ENCODE data around the gene ADAMTS4.

Gene ADAMTS4

DNA sequence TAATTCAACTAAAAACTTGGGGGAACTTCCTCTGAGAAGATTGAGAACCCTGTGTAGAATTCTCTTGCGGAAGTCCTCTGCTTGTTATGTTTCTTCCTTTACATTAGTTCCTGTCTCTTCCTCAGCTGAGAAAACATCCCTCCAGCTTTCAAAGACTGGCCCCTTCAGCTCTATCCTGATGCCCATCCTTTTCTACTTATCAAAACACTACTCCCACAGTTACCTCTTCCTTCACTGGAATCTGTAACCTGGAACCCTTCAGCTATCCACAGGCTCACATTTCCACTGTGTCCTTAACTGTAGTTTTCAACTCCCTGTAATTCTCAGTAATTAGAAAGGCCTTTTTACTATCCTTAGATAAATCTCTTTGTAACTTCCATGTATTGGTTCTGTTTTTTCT is 60.4 kb downstream of the ADAMTS4 start:
- no peak for DNase-seq

DNA sequence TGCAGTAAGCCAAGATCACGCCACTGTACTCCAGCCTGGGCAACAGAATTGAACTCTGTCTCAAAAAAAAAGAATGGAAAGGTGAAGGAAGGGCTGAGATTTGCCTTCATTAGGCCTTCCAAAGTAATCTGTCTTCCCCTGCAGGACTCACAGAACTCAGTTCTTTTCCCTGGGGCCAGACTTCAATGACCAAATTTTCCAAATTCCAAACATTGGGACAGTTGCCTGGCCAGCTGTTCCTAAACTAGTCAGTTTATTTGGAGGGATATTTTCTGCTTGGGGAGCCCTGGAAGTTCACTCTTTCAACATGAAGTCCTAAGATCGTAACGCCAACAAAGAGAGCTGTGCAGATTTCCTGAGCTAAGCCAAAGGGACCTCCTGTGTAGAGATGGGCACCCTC is 61.0 kb downstream of the ADAMTS4 start:
- no peak for DNase-seq

Data from activated CD4-positive, alpha-beta T cell treated with anti-CD3 and anti-CD28 coated beads, Interleukin-2, amount 50 U/mL, for 4 hours (primary cell).